GM18873 (cell line): Measurements from ENCODE around the gene CLCA1.

Source experiments
- ATAC-seq: cut with Tn5 transposase; IDR thresholded peaks from one replicate; pipeline ENCODE4 v1.9.1; 2021; ENCODE audit warnings: mild to moderate bottlenecking, moderate library complexity, moderate number of reproducible peaks; ENCODE audit not compliant: unreplicated experiment, low FRiP score

CLCA1 gene

DNA sequence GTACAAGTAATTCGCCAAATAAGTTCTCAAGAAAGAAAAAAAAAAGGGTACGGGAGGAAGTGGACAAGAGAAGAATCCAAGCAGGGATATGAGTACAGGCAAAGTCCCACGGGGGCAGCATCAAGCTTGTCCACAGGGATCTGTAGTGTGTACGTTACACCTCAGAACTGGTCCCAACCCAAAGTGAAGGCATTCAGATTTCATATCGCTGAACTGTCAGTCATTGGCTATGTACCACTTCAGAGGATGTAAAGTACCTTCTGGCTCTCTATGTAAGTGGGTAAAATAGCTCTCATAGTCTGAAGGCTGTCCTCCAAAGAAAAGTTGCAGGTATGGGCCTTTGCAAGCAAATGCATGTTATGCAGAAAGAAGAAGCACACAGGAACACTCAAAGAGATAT lies 70.0 kb downstream of the CLCA1 start:
- no peak for ATAC-seq

DNA sequence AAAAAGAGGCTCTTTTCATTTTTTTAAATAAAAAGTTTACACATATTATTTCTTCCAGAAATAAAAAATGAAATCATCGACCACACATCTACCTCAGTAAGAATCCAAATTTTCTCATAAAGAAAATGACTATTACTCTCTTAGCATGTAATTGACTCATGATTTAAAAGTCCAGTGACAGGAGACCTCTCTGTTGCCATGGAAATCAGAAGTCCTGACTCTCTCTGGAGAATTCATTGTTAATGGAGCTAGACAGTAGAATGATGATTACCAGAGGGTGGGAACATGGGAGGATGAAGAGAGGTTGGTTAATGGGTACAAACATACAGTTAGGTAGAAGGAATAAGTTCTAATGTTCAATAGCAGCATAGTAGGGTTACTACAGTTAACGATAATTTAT lies 73.1 kb downstream of the CLCA1 start:
- ATAC-seq = no peak

DNA sequence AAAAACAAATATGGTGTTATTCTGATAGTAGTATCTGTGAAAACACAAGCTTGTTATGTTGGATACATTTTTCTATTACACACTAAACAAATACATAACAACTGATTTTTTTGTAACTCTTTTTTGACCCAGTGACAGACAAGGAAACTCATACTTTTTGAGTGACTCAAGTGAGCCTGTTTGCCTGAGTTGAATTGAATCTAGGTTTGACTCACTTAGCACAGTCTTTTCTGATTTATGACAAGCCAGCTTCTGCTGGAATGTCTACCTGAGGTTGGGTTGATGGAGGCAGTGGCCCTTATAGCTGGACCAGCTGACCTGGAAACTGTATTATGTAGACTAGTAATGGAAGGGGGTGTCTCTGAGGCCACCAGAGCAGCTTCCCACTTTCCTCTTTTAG lies 73.9 kb downstream of the CLCA1 start:
- ATAC-seq = no peak

DNA sequence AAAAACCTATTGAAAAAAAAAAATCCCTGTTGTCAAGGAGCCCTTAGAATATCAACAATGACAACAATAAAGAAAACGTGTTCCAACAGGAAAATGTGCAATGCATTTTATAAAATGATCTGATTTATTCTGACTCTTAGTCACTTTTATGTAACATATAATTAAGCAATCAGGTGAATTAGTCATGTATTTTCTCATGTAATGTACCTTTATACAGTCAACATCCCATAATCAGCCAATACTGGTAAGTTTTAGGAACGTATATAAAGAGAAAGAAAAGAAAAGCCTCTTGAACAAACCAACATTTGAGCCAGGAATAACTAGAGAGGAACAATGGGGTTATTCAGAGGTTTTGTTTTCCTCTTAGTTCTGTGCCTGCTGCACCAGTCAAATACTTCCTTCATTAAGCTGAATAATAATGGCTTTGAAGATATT lies 78.1 kb downstream of the CLCA1 start, which contains the start of gene CLCA4:
Gene CLCA4 (plus strand): TSS at position 292 of the 435 bp plus-strand sequence. CDS start 42 bp downstream, at position 334.
- no peak for ATAC-seq

DNA sequence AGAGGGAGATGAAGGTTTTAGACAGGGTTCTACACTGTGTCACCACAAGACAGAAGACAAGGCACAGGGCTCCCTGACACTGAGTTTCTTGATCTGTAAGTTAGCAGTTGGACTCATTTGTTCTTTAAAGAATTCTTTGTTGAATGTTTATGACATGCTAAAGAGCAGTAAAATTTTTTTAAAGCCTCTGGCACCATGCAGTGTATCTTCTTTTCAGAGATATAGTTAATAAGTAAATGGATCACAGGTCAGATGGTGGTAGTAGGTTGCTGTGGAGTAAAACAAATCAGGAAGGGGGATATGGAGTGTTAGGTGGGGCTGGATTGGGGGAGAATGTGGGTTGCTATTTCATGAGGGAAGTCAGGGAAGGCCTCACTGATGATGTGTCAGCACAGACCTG lies 80.1 kb downstream of the CLCA1 start:
- ATAC-seq = no peak
